H1 (cell line): ENCODE data around the gene EPN2.

Experiments
- CTCF ChIP-seq, 3 experiments: IDR thresholded peaks; 1 replicate in 2 of 3; 2 replicates in 1 of 3; pipeline versions ENCODE4 v1.5.1 to v1.6.1; 2011; ENCODE audit warnings: low read length in 3 of 3, mild to moderate bottlenecking in 3 of 3, inconsistent platforms in 2 of 3, low read depth in 1 of 3, moderate library complexity in 1 of 3; ENCODE audit not compliant: insufficient read depth in 1 of 3; ENCODE audit errors: control extremely low read depth in 1 of 3
- EZH2 ChIP-seq: fragments of 200-600 bp; sonication (generic); IDR thresholded peaks from 2 replicates; pipeline ENCODE4 v1.7.1; 2012; ENCODE audit warnings: low read depth, mild to moderate bottlenecking, moderate library complexity, low read length, inconsistent platforms; ENCODE audit not compliant: severe bottlenecking
- FOSL1 ChIP-seq: IDR thresholded peaks from 2 replicates; pipeline ENCODE4 v1.6.1; 2011; ENCODE audit warnings: mild to moderate bottlenecking, low read depth, low read length, moderate library complexity; ENCODE audit not compliant: insufficient read depth
- GTF2F1 ChIP-seq: IDR thresholded peaks from 2 replicates; pipeline ENCODE4 v1.6.1; 2012; ENCODE audit warnings: low read depth, low read length, improper control_type of control experiment, borderline replicate concordance
- KDM1A ChIP-seq: fragments of 200-600, 300-600 bp; sonication (generic); IDR thresholded peaks from 2 replicates; pipeline ENCODE4 v1.7.1; 2016; ENCODE audit warnings: mild to moderate bottlenecking, low read length, borderline replicate concordance
- RBBP5 ChIP-seq: IDR thresholded peaks from 2 replicates; pipeline ENCODE4 v1.7.1; 2012; ENCODE audit warnings: low read depth, mild to moderate bottlenecking, inconsistent platforms, low read length, moderate library complexity, borderline replicate concordance
- RXRA ChIP-seq: IDR thresholded peaks from 2 replicates; pipeline ENCODE4 v1.6.1; 2011; ENCODE audit warnings: low read depth, mild to moderate bottlenecking, low read length, moderate library complexity; ENCODE audit not compliant: insufficient read depth
- SP1 ChIP-seq: IDR thresholded peaks from 2 replicates; pipeline ENCODE4 v1.6.1; 2011; ENCODE audit warnings: low read depth, low read length
- SP4 ChIP-seq: IDR thresholded peaks from 2 replicates; pipeline ENCODE4 v1.6.1; 2012; ENCODE audit warnings: low read length, inconsistent platforms

DNA sequence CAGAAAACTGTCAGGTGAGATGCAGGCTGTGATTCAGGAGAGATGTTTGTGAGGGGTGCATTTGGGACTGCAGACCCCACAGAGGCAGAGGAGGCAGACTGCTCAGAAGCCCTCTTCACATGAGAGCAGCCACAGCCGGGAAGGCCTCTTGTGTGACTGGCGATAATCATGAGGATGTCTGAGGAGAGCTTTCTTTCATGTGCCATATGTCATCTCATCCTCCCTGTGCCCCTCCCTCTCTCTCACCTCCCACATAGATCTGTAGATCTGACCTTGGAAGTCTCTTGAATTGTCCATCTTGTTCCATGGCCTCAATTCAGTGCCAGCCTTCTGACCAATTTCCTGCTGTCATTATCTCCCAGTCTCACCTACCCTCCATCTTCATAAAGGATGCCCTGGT is 50.5 kb downstream of the EPN2 start:
- TF ChIP-seq GTF2F1, result no peak
- no peak for TF ChIP-seq CTCF (IDR thresholded peaks at IDR 0.05; ENCODE audit: control extremely low read depth in 1 of 3, insufficient read depth in 1 of 3, low read depth in 1 of 3, low read length in 3 of 3)
- no peak for TF ChIP-seq RBBP5
- no peak for TF ChIP-seq FOSL1
- TF ChIP-seq SP4, result no peak
- TF ChIP-seq EZH2, result no peak
- TF ChIP-seq SP1, result no peak
- TF ChIP-seq KDM1A, result no peak
- no peak for TF ChIP-seq RXRA
